Activated CD4-positive, alpha-beta T cell treated with anti-CD3 and anti-CD28 coated beads, Interleukin-2, amount 50 U/mL, for 16 hours (primary cell): ENCODE results near the gene ETDA.
"Not testable (repeated sequence)": the region's sequence is repeated elsewhere in the genome, so short reads cannot be mapped to it uniquely, and the experiment has no call there.

Source experiments
- DNase-seq: peaks from one replicate; pipeline ENCODE4 v3.0.0-alpha.2; 2020

Gene ETDA

DNA sequence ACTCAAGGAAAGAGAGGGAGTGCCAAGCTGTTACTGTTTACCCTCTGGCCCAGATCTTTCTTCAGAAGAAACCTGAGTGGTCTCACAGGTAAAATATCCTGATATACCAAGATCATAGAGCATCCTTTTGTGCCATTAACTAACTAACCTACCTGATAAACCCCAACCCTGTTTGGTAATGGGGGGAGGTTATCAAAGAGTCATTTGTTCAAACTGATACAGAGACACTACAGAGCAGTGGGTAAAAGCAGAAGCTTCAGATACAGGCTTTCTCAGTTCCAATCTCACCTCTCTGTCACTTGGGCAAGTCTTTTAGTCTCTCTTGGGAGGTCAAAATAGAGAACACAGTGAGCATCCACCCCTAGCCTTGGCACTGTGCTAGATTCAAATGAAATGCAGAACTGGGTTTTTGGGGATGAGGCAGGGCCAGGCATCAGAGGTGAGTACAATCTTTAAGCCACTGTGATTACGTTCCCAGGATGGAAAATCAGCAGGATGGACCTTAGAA, at the start of gene ETDA:
Gene ETDA, plus strand, starts transcription at position 51 of the 508 bp plus-strand sequence. CDS start 1,216 bp downstream, outside the sequence.
- not testable (repeated sequence) for DNase-seq

DNA sequence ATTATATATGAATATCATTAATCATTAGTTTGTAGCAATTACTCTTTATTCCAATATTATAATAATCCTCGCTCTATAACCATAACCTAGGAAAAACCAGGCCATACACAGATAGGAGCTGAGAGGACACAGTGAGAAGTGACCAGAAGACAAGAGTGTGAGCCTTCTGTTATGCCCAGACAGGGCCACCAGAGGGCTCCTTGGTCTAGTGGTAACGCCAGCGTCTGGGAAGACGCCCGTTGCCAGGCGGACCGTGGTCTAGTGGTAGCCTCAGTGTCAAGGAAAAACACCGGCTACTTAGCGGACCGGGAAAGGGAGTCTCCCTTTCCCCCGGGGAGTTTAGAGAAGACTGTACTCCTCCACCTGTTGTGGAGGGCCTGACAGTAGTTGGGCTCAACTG, 45.4 kb upstream of the ETDA start:
- DNase-seq: peak; percentile 20

DNA sequence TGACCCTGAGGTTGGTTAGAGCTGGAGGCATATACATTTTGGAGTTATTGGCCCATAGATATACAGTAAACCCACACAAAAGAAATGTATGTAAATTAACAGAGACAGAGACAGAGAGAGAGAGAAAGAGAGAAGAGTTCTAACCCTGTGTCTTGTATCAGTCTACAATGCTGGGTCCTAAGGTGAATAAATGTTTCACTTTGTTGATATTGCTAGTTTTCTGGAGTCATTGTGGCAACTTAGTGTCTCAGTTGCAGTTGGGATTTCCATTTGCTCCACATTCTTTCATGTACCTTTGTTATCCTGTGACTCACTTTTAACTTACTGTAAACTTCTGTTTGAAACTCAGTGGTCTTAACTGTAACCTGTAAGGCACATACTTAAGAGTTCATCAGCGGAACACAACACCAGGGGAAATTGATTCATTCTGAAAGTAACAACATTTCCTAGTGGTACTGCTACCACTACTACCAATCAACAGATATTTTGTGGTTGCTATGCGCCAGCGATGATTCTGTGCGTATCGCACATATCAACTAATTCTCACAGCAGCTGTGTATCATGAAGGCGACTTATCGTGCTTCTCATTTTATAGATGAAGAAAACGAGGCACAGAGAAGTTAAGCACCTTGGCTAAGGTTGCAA, 38.5 kb upstream of the ETDA start:
- peak; percentile 83 for DNase-seq

DNA sequence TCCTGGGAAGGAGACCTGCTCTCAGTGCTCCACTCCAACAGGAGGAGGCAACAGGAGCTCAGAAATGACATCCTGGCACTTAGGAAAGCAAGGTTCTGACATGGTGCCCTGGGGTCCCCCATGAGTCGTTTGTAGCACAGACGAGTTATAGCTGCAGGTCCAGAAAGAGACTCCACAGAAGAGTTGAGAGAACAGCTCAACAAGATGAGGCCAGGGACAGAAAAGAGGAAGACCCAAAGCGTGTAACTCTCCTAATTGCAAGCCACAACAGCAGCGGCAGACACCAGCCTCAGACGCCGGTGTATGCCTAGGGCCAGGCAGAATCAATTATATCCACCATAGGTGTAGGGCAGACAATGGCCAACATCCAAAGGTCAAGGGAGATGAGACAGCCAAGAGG, 5.9 kb upstream of the ETDA start:
- not testable (repeated sequence) for DNase-seq

DNA sequence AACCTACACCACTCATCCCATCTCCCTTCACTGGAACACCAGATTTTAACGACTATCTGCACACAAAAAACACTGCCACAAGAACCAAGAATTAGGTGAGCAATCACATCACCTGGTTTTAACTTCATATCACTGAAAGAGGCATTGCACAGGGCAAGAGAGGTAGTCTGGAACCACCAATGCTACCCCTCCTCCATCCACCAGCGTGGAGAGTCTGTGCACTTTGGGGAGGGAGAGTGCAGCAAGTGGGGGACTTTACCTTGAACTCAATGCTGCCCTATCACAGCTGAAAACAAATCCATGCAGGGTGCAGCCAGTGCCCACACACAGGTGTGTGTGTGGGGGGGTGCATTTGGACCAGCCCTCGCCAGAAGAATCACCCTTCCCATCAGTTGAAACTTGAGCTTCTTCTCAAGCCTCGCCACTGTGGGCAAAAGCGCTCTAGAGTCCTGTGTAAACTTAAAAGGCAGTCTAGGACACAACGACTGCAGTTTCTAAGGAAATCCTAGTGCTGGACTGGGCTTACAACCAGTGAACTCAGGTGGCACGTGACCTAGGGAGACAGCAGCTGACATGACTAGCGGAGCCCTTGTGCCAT, 4.3 kb downstream of the ETDA start:
- not testable (repeated sequence) for DNase-seq

DNA sequence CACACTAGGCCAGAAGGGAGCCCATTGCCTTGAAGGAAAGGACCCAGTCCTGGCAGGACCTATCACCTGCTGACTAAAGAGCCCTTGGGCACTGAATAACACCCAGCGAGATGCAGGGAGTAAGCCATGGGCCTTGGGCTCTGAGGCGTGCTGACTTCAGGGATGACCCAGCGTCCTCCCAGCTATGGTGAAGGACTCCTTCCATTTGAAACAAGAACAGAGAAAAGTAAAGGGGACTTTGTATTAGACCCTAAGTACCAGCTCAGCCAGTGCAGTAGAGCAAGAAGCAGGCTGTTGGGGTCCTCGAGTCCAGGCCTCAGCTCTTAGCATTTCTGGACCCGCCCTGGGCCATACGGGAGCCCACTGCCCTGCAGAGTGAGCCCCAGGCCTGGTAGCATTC, 5.1 kb downstream of the ETDA start:
- no peak for DNase-seq

DNA sequence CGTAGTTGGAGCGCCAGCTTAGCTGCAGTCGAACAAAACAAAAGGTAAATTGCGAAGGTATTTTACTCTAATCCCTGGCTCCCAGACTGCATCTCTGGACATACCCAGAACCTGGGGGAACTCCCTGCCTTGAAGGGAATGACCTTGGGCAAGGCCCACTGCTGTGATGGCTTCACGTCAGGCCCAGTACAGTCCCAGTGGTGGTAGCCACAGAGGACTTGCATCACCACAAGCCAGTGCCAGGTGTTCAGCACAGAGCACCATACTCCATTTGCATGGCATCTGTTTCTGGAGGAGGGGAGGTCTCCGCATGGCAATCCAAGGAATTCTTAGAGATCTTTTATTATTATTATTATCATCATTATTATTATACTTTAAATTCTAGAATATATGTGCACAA, 5.6 kb downstream of the ETDA start:
- DNase-seq: no peak

DNA sequence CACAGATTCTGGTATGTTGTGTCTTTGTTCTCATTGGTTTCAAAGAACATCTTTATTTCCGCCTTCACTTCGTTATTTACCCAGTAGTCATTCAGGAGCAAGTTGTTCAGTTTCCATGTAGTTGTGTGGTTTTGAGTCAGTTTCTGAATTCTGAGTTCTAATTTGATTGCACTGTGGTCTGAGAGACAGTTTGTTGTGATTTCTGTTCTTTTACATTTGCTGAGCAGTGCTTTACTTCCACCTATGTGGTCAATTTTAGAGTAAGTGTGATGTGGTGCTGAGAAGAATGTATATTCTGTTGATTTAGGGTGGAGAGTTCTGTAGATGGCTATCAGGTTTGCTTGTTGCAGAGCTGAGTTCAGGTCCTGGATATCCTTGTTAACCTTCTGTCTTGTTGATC, 9.1 kb downstream of the ETDA start:
- peak; percentile 42 for DNase-seq

DNA sequence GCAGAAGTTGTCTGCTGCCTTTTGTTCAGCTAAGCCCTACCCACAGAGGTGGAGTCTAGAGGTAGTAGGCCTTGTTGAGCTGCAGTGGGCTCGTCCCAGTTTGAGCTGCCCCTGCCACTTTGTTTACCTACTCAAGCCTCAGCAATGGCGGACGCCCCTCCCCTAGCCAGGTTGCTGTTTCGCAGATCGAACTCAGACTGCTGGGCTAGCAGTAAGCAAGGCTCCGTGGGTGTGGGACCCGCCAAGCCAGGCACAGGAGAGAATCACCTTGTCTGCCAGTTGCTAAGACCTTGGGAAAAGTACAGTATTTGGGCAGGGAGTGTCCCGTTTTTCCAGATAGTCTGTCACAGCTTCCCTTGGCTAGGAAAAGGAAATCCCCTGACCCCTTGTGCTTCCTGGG, 11.5 kb downstream of the ETDA start:
- not testable (repeated sequence) for DNase-seq

DNA sequence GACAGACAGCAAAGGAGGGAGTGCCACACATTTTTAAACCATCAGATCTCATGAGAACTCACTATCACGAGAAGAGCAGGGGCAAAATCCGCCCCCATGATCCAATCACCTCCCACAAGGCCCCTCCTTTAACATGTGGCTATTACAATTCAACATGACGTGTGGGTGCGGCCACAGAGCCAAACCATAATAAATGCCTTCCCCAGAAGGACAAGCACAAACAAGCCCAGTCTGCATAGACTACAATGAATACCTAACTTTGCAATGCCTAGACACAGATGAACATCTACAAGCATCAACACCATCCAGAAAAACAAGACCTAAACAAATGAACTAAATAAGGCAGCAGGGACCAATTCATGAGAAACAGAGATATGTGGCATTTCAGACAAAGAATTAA, 12.3 kb downstream of the ETDA start:
- DNase-seq: no peak

DNA sequence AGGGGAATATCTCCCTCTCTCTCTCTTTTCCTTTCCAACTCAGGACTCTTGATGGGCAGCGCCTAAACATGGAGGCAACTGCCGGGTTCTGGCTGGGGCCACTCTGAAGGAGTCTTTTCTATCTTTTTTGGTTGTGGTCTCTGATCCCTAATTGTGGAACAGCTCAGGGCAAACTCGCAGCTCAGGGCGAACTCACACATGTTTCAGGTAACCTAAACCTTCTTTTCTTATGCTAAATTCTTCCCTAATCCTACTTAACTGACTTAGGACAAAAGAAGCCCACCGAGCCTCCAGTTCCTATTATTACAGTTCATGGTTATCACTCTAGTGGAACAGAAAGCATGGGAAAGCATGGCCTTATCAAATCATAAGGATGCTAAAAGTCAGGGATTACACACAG, 21.3 kb downstream of the ETDA start:
- DNase-seq: no peak

DNA sequence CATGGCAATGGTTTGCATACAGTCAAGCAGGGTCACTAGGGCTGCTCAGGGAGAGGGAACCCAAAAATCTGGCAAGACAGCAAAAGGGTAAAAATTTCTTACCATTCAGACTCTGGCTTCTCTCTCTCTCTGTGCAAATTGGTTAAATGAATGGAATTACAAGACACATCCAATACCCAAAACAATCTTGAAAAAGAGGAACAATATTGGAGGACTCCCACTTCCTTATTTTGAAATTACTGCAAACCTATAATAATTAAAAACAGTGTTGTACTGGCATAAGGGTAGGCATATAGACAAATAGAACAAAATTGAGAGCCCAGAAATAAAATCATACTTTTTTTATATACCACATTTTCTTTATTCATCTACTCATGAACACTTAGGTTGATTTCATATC, 24.1 kb downstream of the ETDA start:
- no peak for DNase-seq

DNA sequence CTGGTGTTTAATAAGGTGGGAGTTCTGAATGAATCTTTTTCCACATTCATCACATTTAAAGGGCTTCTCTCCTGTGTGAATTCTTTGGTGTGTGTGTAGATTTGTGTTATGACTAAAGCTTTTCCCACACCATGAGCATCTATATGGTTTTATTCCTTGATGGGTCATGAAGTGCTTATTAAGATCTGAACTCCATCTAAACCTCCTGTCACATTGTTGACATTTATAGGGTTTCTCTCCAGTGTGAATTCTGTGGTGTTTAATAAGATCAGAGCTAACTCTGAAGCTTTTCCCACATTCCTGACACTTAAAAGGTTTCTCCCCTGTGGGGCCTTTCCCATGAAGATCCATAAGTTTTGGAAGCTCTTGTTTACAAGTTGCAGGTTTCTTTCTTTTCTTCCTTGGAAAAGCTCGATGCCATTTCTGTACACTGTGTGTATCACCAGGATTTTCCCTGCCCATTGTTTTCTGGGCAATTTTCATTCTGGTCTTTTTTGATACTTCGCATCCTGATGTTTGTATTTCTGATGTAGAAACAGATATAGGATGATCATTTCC, 35.5 kb downstream of the ETDA start:
- DNase-seq: no peak

DNA sequence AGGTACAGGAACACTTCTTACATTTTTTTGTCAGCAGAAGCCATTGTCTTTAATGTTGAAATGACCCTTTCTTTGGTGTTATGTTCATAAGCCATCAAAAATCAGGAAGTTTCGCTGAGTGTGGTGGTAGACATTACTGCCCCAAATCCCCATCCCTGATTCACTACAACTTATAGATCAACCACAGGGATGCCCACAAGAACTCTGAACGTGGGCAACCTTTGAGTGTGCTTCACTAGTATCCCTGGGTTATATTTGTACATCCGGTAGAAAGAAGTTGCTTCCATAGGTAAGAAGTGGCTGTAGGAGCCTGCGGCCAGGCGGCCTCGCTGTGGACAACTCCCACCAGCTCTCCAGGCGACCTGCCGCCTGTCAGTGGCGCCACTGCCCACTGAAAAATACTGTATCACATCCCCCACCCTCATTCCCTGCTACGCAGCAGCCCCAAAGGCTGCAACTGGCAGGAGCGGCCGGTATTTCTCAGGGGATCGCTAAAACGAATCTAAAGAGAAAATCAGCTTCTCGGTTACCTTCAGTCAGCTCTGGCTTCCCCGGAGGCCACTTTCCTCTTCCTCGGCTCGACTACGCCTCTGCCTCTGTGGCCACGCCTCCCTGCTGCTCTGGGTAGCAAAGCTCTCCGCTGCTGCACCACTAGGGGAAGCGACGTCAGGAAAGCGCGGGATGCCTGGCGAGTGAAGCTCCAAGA, 43.5 kb downstream of the ETDA start:
- peak; percentile 48 for DNase-seq

DNA sequence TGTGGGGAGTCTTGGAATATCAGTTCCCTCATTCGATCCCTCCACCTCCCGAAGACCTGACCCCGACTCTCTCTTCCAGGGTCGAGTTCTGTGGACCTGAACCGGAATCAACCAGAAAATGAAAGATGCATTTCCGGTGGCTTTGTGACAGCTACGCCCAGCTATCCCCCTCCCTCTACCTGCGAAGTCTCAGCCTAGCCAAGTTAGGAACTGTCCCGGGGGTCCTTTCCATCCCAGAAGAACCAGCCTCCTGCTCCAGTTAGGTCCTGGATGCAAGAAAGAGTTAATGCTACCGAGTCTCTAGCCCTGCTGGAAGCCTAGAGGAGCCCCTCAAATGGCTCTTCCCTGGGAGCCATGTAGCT, 44.1 kb downstream of the ETDA start:
- no peak for DNase-seq

DNA sequence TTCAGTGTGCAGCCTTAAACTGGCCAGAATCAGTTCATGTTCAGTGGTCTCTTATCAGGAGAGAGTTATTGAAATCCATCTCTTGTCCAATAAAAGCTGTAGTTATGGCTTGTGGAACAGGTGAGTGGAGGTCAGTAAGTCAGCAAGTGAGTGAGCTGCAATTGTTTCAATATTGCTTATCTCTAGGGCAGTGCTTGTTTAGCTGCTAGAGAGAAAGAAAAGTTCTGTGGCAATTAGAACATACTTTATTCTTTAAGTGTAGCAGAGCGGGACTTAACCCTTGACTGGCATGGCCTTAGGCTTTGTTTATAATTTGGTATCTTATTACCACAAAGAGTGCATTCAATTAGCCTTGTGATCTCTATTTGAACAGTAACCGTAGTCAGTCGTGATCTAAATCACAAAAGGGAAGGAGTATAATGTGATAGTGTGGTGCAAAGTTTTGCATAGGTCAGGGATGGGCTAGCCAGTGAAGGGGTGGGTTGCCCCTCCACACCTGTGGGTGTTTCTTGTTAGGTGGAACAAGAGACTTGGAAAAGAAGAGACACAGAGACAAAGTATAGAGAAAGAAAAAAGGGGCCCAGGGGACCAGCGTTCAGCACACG, 50.5 kb downstream of the ETDA start:
- DNase-seq: no peak
